ACC112 (cell line): ENCODE data around the gene MYPN.
A peak's percentile ranks its signal among the peaks of the same experiment; 100 is the strongest.
"Not testable (repeated sequence)": the region's sequence is repeated elsewhere in the genome, so short reads cannot be mapped to it uniquely, and the experiment has no call there.

Source experiments
- H2AFZ ChIP-seq: fragments of 200-600 bp; sonication (generic); one replicate; pipeline ENCODE4 v1.6.0; 2017; ENCODE audit warnings: antibody characterized with exemption, low read length; ENCODE audit not compliant: unreplicated experiment
- H3K27ac ChIP-seq: fragments of 200-600 bp; sonication (generic); 2 replicates; pipeline ENCODE4 v1.5.1; 2014; ENCODE audit warnings: low read depth, mild to moderate bottlenecking, antibody characterized with exemption, low read length, moderate library complexity
- H3K27me3 ChIP-seq: fragments of 200-600 bp; sonication (generic); 2 replicates; pipeline ENCODE4 v1.6.1; 2014; ENCODE audit warnings: mild to moderate bottlenecking, antibody characterized with exemption, low read length, moderate library complexity, mixed read lengths; ENCODE audit not compliant: insufficient read depth
- H3K36me3 ChIP-seq: fragments of 200-600 bp; sonication (generic); 2 replicates; pipeline ENCODE4 v1.6.1; 2016; ENCODE audit warnings: mild to moderate bottlenecking, antibody characterized with exemption, low read length, moderate library complexity, mixed read lengths; ENCODE audit not compliant: insufficient read depth
- H3K4me1 ChIP-seq: fragments of 200-600 bp; sonication (generic); one replicate; pipeline ENCODE4 v1.6.1; 2016; ENCODE audit warnings: low read length, mixed read lengths; ENCODE audit not compliant: insufficient read depth, unreplicated experiment, control insufficient read depth
- H3K4me3 ChIP-seq: fragments of 200-600 bp; sonication (generic); 2 replicates; pipeline ENCODE4 v1.5.1; 2014; ENCODE audit warnings: mild to moderate bottlenecking, low read depth, low read length
- H3K79me2 ChIP-seq: fragments of 200-600 bp; sonication (generic); one replicate; pipeline ENCODE4 v1.6.0; 2016; ENCODE audit warnings: low read length; ENCODE audit not compliant: control insufficient read depth, unreplicated experiment, insufficient read depth

MYPN gene

DNA sequence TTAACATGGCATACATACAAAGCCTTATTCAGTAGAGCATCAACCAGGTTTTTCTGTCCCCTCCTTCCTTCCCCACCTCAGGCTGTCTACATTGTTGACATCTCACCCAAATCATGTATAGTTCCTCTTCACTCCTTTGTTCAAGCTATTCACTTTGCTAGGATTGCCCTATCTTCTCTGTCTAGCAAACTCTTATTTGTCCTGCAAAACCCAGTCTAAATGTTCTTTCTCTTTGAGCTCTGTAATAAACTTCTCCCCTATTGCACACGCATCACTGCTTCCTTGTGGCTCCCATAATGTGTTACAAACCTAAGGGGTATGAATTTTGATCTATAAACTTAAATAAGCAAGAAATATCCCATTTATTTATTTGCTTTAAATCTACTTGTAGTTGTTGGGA, 36.8 kb downstream of the MYPN start:
- H2AFZ ChIP-seq: no peak overlapping the region
- H3K36me3 ChIP-seq: no peaks in the 10 kb centered on the region
- no peaks in the 10 kb centered on the region for H3K79me2 ChIP-seq
- no peaks in the 10 kb centered on the region for H3K27me3 ChIP-seq
- H3K4me1 ChIP-seq: no peaks in the 10 kb centered on the region
- H3K4me3 ChIP-seq: no peak overlapping the region
- no peak overlapping the region for H3K27ac ChIP-seq

DNA sequence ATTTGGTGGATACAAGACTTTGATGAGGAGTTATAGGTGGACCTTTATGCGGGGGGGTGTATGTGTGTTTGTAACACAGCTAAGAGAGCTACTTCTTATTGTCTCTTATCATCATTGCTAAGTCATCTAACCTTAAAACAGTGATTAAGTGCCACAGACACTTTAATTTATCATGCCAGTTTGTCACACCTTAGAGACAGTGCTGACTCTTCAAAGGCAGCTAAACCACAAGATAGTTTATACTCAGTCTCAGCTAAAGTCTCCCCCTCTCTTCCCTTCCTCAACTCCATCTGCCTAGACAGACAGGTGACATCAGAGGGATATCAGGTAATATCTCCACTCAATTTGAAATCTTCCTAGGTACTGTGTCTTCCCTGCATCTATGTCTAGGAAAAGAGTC, 42.2 kb downstream of the MYPN start:
- Histone ChIP-seq H3K36me3 (no peaks in the 10 kb centered on the region), H3K79me2 (no peaks in the 10 kb centered on the region), H3K27me3 (no peaks in the 10 kb centered on the region), H2AFZ (no peak overlapping the region), H3K4me1 (peaks cover 31% of the 10 kb centered on the region), H3K27ac (peak overlapping the region; percentile 35; the same call in 1 of the 2 replicates), H3K4me3 (no peak overlapping the region)

DNA sequence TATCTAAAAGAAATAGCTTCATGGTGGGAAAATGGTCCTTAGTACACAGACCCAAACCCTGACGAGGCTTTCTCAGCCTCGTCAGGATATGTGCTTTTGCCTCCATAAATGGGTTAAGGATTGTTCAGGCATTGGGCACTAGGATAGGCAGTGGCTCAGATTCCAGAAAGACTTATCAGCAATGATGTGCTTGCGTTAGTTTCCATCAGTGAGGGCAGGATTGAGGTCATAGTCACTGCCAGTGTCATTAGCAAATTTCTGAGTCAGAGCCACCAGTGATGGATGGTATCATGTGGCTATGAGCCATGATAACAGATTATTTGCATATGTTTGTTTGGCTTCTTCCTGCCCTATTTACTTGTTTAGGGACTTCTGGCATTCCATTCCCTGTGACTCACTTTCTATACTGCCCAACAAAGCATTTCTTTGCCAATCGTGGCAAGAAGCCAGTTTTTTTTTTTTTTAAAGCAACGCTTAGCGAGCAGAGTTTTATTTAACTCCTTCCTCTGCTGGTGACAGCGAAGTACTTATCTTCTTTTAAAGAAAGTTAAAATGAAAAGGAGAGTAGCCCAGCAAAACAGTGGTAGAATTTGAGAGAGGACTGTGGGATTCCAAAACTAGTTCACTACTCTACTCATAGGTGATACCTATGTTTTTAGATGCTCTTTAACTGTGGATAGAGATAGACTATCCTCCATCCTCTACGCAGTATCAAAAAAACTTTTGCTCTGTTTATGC, 44.4 kb downstream of the MYPN start:
- Histone ChIP-seq H3K4me3 (peak overlapping the region; percentile 40; the same call in 1 of the 2 replicates), H3K4me1 (peaks cover 38% of the 10 kb centered on the region), H2AFZ (no peak overlapping the region), H3K79me2 (no peaks in the 10 kb centered on the region), H3K36me3 (no peaks in the 10 kb centered on the region), H3K27me3 (no peaks in the 10 kb centered on the region), H3K27ac (peak overlapping the region; percentile 98)

GRCh38 chr10:68154211-68154497, 44.9 kb downstream of the MYPN start:
- H3K4me3 ChIP-seq: peak overlapping the region; percentile 40; the same call in 1 of the 2 replicates
- no peaks in the 10 kb centered on the region for H3K36me3 ChIP-seq
- H3K27ac ChIP-seq: peak overlapping the region; percentile 98
- no peaks in the 10 kb centered on the region for H3K27me3 ChIP-seq
- H3K79me2 ChIP-seq: no peaks in the 10 kb centered on the region
- H3K4me1 ChIP-seq: peaks cover 38% of the 10 kb centered on the region
- no peak overlapping the region for H2AFZ ChIP-seq

GRCh38 chr10:68155615-68156210, 46.4 kb downstream of the MYPN start:
- H3K27ac ChIP-seq: peak overlapping the region; percentile 98
- H3K4me3 ChIP-seq: no peak overlapping the region
- no peaks in the 10 kb centered on the region for H3K27me3 ChIP-seq
- no peaks in the 10 kb centered on the region for H3K36me3 ChIP-seq
- H3K4me1 ChIP-seq: peaks cover 38% of the 10 kb centered on the region
- H2AFZ ChIP-seq: no peak overlapping the region
- no peaks in the 10 kb centered on the region for H3K79me2 ChIP-seq

DNA sequence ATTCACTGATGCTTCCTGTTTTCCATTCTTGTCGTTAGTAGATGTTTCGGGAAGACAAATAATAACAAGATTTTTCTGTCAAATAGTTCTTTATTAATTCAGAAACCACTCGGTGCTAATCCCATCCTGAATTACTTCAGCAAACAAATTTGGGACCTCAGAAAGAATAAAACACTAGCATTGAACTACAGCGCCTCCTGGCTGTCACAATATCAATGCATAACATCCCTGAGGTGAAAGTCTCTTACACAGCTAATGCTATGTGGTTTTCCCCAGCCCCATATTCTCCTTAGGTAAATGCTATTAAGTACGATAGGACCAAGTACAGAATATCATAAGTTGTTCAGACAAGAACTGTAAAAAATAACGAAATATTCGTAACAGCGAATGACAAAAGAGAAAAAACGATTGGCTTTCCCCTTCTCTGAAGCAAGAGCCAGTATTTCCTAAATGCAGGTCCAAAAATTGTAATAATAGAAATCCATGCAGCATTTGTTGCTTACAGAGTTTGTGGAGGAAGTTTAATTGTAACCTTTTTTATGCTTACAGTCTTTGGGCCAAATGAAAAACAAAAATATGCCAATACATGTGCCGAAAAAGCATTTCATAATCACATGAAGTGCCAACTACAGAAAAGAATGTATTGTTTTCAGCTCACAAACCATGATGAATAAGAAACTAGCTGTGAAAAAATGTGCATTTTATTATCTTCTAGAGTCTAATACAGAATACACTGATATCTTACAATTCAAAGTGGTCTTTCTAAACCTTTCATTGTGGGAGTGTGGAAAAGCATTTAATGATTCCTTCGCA, 47.3 kb downstream of the MYPN start:
- no peaks in the 10 kb centered on the region for H3K36me3 ChIP-seq

DNA sequence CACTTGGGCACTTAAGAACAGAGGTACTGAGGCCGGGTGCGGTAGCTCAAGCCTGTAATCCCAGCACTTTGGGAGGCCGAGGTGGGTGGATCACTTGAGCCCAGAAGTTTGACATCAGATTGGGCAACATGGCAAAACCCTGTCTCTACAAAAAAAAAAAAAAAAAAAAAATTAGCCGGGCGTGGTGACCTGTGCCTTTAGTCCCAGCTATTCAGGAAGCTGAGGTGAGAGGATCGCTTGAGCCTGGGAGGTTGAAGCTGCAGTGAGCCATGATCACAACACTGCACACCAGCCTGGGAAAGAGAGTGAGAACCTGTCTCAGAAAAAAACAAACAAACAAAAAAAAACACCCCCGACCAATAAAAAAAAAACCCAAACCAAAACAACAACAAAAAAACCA, 48.2 kb downstream of the MYPN start:
- H3K27ac ChIP-seq, H2AFZ ChIP-seq, H3K4me3 ChIP-seq, H3K36me3 ChIP-seq, H3K79me2 ChIP-seq, H3K27me3 ChIP-seq: not testable (repeated sequence)
- H3K4me1 ChIP-seq: peaks cover 38% of the 10 kb centered on the region

More for the DNA sequence above, 47.3 kb downstream of the MYPN start:
- Histone ChIP-seq H2AFZ (peak overlapping the region; percentile 6), H3K79me2 (no peaks in the 10 kb centered on the region), H3K27ac (peak overlapping the region; percentile 98), H3K27me3 (no peaks in the 10 kb centered on the region), H3K4me3 (no peak overlapping the region), H3K4me1 (peaks cover 38% of the 10 kb centered on the region)

DNA sequence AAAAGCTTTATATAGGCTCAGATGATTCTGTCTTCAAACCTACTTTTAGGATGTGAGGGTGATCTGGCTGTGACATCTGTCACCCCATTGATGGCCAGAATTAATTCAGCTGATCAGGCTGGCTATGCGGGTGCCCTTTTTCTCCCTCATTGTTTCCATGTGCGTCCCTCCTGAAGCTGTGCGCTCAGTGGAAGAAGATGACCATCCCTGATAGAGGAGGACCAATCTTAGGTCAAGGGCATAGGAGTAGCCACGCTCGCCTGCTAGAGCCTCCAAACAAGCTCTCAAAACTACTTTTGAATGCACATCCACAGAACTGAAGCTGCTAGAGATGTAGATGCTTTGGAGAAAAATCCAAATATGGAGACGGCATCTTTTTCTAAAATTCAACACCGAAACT, 48.7 kb downstream of the MYPN start:
- no peak overlapping the region for H2AFZ ChIP-seq
- H3K4me1 ChIP-seq: peaks cover 37% of the 10 kb centered on the region
- H3K36me3 ChIP-seq: peaks cover 3% of the 10 kb centered on the region; the same call in 1 of the 2 replicates
- H3K27ac ChIP-seq: no peak overlapping the region
- H3K4me3 ChIP-seq: no peak overlapping the region
- no peaks in the 10 kb centered on the region for H3K27me3 ChIP-seq
- no peaks in the 10 kb centered on the region for H3K79me2 ChIP-seq

GRCh38 chr10:68163735-68164134, 54.4 kb downstream of the MYPN start:
- no peaks in the 10 kb centered on the region for H3K4me1 ChIP-seq
- peaks cover 3% of the 10 kb centered on the region; the same call in 1 of the 2 replicates for H3K36me3 ChIP-seq
- H3K4me3 ChIP-seq: no peak overlapping the region
- no peaks in the 10 kb centered on the region for H3K27me3 ChIP-seq
- no peak overlapping the region for H3K27ac ChIP-seq
- no peak overlapping the region for H2AFZ ChIP-seq
- no peaks in the 10 kb centered on the region for H3K79me2 ChIP-seq

- H3K27ac ChIP-seq: no peak overlapping the region
- peaks cover 3% of the 10 kb centered on the region; the same call in 1 of the 2 replicates for H3K36me3 ChIP-seq
- H2AFZ ChIP-seq: no peak overlapping the region
These were observed 56.4 kb downstream of the MYPN start for GRCh38 chr10:68165643-68166042.

More at GRCh38 chr10:68165643-68166042, 56.4 kb downstream of the MYPN start:
- Histone ChIP-seq H3K79me2 (no peaks in the 10 kb centered on the region), H3K4me1 (no peaks in the 10 kb centered on the region), H3K27me3 (no peaks in the 10 kb centered on the region), H3K4me3 (no peak overlapping the region)
